ENCODE measurements around the gene KCTD13.

GRCh38 chr16:29871822-29872546, 54.0 kb downstream of the KCTD13 start:
- TF ChIP-seq CTCF (IDR thresholded peaks at IDR 0.05; ENCODE audit: insufficient read depth, low read length, poor library complexity, severe bottlenecking), result no peak
- no peak for TF ChIP-seq EZH2phosphoT487 (conservative IDR thresholded peaks at IDR 0.05; ENCODE audit: low read length)

Measured in SU-DHL-6 (cell line).